ENCODE results near the gene ALK.

The ALK gene

DNA sequence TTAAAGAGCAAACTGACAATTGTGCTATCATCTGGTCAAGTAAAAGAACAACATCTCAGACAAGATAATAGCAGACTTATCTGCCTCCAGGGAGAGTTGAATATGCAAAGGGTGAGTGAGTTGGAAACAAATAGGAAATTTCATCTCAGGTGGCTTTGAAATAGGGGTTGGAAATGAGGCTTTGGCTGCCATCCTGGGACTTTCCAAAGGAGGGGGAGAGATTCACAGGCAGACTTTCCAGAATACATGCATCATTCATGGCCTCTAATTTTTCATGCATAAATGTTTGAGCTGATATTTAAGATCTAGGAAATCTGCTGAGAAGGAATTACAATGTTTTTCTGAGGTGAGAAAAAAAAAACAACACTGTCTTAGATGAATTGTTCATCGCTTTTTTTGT, 300.5 kb downstream of the ALK start:
- H3K27ac ChIP-seq (ENCODE audit: extremely low read depth, low read depth, low read length), result no peak overlapping the region
- H3K36me3 ChIP-seq (ENCODE audit: control insufficient read depth in 2 of 2, insufficient read depth in 1 of 2, low read length in 2 of 2), result no peaks in the 10 kb centered on the region
- CTCF ChIA-PET, result no interaction called here
- H3K4me3 ChIP-seq (ENCODE audit: low read depth, low read length), result no peak overlapping the region
- POLR2A ChIA-PET, result no interaction called here
- TF ChIP-seq, protein P1, sequence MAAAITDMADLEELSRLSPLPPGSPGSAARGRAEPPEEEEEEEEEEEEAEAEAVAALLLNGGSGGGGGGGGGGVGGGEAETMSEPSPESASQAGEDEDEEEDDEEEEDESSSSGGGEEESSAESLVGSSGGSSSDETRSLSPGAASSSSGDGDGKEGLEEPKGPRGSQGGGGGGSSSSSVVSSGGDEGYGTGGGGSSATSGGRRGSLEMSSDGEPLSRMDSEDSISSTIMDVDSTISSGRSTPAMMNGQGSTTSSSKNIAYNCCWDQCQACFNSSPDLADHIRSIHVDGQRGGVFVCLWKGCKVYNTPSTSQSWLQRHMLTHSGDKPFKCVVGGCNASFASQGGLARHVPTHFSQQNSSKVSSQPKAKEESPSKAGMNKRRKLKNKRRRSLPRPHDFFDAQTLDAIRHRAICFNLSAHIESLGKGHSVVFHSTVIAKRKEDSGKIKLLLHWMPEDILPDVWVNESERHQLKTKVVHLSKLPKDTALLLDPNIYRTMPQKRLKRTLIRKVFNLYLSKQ (tag by site-specific recombination; IDR thresholded peaks at IDR 0.05; ENCODE audit: borderline replicate concordance), result no peak
- TF ChIP-seq ZNF274 (IDR thresholded peaks at IDR 0.05; ENCODE audit: low read length), result no peak
- TF ChIP-seq ZNF274 (tag by site-specific recombination; IDR thresholded peaks at IDR 0.05; ENCODE audit: borderline replicate concordance), result no peak
- no peak for TF ChIP-seq ZNF138 (tag by site-specific recombination; IDR thresholded peaks at IDR 0.05; ENCODE audit: borderline replicate concordance)
- no peak for TF ChIP-seq ZNF544 (tag by site-specific recombination; IDR thresholded peaks at IDR 0.05)
- TF ChIP-seq ZFP41 (tag by site-specific recombination; IDR thresholded peaks at IDR 0.05; ENCODE audit: borderline replicate concordance), result no peak
- TF ChIP-seq, protein P2, sequence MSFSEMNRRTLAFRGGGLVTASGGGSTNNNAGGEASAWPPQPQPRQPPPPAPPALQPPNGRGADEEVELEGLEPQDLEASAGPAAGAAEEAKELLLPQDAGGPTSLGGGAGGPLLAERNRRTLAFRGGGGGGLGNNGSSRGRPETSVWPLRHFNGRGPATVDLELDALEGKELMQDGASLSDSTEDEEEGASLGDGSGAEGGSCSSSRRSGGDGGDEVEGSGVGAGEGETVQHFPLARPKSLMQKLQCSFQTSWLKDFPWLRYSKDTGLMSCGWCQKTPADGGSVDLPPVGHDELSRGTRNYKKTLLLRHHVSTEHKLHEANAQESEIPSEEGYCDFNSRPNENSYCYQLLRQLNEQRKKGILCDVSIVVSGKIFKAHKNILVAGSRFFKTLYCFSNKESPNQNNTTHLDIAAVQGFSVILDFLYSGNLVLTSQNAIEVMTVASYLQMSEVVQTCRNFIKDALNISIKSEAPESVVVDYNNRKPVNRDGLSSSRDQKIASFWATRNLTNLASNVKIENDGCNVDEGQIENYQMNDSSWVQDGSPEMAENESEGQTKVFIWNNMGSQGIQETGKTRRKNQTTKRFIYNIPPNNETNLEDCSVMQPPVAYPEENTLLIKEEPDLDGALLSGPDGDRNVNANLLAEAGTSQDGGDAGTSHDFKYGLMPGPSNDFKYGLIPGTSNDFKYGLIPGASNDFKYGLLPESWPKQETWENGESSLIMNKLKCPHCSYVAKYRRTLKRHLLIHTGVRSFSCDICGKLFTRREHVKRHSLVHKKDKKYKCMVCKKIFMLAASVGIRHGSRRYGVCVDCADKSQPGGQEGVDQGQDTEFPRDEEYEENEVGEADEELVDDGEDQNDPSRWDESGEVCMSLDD (tag by site-specific recombination; IDR thresholded peaks at IDR 0.05), result no peak
- no peak for TF ChIP-seq ZNF624 (tag by site-specific recombination; IDR thresholded peaks at IDR 0.05)
- no peaks in the 10 kb centered on the region for H3K9me3 ChIP-seq (ENCODE audit: control insufficient read depth, insufficient read depth, low read depth, low read length)
- H3K4me1 ChIP-seq (ENCODE audit: control insufficient read depth, insufficient read depth, low read length), result no peaks in the 10 kb centered on the region

DNA sequence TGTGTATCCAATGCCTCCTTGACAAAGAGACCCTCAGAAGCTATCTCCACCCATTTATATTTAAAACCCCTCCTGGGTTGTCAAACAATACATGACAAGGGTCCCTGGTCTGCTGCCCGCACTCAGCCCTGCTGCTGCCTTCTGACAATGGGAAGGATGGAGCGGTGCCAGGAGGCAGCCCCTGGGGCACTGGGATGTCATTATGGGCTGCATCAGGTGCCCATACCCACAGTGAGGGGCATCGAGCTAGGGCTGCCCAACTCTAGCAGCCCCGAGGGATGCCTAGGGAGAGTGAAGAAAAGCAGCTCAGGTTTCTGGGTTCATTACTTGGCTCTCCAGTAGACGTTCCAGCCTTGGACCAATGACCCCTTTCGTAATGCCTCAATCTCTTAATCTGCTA, 301.7 kb downstream of the ALK start:
- Histone ChIP-seq H3K36me3 (ENCODE audit: control insufficient read depth in 2 of 2, insufficient read depth in 1 of 2, low read length in 2 of 2) (no peaks in the 10 kb centered on the region), H3K4me1 (ENCODE audit: control insufficient read depth, insufficient read depth, low read length) (no peaks in the 10 kb centered on the region), H3K9me3 (ENCODE audit: control insufficient read depth, insufficient read depth, low read depth, low read length) (no peaks in the 10 kb centered on the region), H3K27ac (ENCODE audit: extremely low read depth, low read depth, low read length) (no peak overlapping the region), H3K4me3 (ENCODE audit: low read depth, low read length) (no peak overlapping the region)
- POLR2A ChIA-PET, result no interaction called here
- no peak for TF ChIP-seq MZF1 (tag by site-specific recombination; IDR thresholded peaks at IDR 0.05; ENCODE audit: borderline replicate concordance)
- CTCF ChIA-PET, result no interaction called here

DNA sequence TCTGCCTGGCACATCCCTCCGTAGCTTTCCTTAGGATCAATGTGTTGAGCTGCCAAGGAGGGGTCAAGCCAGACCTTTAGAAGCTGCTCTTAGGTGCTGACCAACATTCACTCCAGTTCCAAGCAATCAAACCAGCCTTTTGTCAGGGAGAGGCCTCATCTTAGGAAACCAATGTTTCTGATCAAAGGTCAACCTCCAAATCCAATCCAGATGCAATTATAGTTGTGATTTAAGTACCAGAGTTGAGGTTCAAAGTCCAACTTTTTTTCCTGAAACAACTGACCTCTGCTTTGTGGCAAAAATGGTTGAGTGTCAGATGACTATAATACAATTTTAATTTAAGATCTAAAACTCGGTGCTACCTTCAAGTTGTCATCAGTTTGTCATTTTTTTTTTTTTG, 303.4 kb downstream of the ALK start:
- Histone ChIP-seq H3K27ac (ENCODE audit: extremely low read depth, low read depth, low read length) (no peak overlapping the region), H3K36me3 (ENCODE audit: control insufficient read depth in 2 of 2, insufficient read depth in 1 of 2, low read length in 2 of 2) (no peaks in the 10 kb centered on the region), H3K9me3 (ENCODE audit: control insufficient read depth, insufficient read depth, low read depth, low read length) (no peaks in the 10 kb centered on the region), H3K4me3 (ENCODE audit: low read depth, low read length) (no peak overlapping the region), H3K4me1 (ENCODE audit: control insufficient read depth, insufficient read depth, low read length) (no peaks in the 10 kb centered on the region)
- POLR2A ChIA-PET, result no interaction called here
- CTCF ChIA-PET, result no interaction called here
- no peak for TF ChIP-seq YY2 (tag by site-specific recombination; IDR thresholded peaks at IDR 0.05)
- TF ChIP-seq ZNF792 (tag by site-specific recombination; IDR thresholded peaks at IDR 0.05), result no peak
- no peak for TF ChIP-seq MEIS1 (CRISPR knock-in tag; IDR thresholded peaks at IDR 0.05; ENCODE audit: borderline replicate concordance)
- TF ChIP-seq REPIN1 (tag by site-specific recombination; IDR thresholded peaks at IDR 0.05; ENCODE audit: low read depth), result no peak
- TF ChIP-seq ZFP69B (tag by site-specific recombination; IDR thresholded peaks at IDR 0.05), result no peak
- TF ChIP-seq SCRT2 (tag by site-specific recombination; IDR thresholded peaks at IDR 0.05), result no peak
- TF ChIP-seq ZNF677 (tag by site-specific recombination; IDR thresholded peaks at IDR 0.05), result no peak
- no peak for TF ChIP-seq KLF10 (tag by site-specific recombination; IDR thresholded peaks at IDR 0.05)
- TF ChIP-seq ZNF132 (tag by site-specific recombination; IDR thresholded peaks at IDR 0.05; ENCODE audit: borderline replicate concordance), result no peak
- TF ChIP-seq, protein P3, sequence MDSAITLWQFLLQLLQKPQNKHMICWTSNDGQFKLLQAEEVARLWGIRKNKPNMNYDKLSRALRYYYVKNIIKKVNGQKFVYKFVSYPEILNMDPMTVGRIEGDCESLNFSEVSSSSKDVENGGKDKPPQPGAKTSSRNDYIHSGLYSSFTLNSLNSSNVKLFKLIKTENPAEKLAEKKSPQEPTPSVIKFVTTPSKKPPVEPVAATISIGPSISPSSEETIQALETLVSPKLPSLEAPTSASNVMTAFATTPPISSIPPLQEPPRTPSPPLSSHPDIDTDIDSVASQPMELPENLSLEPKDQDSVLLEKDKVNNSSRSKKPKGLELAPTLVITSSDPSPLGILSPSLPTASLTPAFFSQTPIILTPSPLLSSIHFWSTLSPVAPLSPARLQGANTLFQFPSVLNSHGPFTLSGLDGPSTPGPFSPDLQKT (IDR thresholded peaks at IDR 0.05; ENCODE audit: borderline replicate concordance, low read depth, low read length), result no peak
- TF ChIP-seq, protein P4, sequence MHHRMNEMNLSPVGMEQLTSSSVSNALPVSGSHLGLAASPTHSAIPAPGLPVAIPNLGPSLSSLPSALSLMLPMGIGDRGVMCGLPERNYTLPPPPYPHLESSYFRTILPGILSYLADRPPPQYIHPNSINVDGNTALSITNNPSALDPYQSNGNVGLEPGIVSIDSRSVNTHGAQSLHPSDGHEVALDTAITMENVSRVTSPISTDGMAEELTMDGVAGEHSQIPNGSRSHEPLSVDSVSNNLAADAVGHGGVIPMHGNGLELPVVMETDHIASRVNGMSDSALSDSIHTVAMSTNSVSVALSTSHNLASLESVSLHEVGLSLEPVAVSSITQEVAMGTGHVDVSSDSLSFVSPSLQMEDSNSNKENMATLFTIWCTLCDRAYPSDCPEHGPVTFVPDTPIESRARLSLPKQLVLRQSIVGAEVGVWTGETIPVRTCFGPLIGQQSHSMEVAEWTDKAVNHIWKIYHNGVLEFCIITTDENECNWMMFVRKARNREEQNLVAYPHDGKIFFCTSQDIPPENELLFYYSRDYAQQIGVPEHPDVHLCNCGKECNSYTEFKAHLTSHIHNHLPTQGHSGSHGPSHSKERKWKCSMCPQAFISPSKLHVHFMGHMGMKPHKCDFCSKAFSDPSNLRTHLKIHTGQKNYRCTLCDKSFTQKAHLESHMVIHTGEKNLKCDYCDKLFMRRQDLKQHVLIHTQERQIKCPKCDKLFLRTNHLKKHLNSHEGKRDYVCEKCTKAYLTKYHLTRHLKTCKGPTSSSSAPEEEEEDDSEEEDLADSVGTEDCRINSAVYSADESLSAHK (tag by site-specific recombination; IDR thresholded peaks at IDR 0.05), result no peak
- TF ChIP-seq, protein P5, sequence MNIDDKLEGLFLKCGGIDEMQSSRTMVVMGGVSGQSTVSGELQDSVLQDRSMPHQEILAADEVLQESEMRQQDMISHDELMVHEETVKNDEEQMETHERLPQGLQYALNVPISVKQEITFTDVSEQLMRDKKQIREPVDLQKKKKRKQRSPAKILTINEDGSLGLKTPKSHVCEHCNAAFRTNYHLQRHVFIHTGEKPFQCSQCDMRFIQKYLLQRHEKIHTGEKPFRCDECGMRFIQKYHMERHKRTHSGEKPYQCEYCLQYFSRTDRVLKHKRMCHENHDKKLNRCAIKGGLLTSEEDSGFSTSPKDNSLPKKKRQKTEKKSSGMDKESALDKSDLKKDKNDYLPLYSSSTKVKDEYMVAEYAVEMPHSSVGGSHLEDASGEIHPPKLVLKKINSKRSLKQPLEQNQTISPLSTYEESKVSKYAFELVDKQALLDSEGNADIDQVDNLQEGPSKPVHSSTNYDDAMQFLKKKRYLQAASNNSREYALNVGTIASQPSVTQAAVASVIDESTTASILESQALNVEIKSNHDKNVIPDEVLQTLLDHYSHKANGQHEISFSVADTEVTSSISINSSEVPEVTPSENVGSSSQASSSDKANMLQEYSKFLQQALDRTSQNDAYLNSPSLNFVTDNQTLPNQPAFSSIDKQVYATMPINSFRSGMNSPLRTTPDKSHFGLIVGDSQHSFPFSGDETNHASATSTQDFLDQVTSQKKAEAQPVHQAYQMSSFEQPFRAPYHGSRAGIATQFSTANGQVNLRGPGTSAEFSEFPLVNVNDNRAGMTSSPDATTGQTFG (tag by site-specific recombination; IDR thresholded peaks at IDR 0.05; ENCODE audit: borderline replicate concordance), result no peak
- TF ChIP-seq, protein P6, sequence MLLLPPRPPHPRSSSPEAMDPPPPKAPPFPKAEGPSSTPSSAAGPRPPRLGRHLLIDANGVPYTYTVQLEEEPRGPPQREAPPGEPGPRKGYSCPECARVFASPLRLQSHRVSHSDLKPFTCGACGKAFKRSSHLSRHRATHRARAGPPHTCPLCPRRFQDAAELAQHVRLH (tag by site-specific recombination; IDR thresholded peaks at IDR 0.05), result no peak

Measured in HEK293 (cell line).